ENCODE data around the gene ATOH8.

The ATOH8 gene

GRCh38 chr2:85769983-85770362, 16.2 kb downstream of the ATOH8 start:
- Histone ChIP-seq H3K9ac (ENCODE audit: low read length) (no peak overlapping the region), H3K36me3 (ENCODE audit: insufficient read depth, low read length) (no peaks in the 10 kb centered on the region), H3F3A (ENCODE audit: insufficient read depth, low read length) (no peaks in the 10 kb centered on the region), H4K20me1 (ENCODE audit: insufficient read depth, low read length) (no peaks in the 10 kb centered on the region), H3K27ac (ENCODE audit: low read depth, low read length, poor library complexity, severe bottlenecking) (no peak overlapping the region), H3K4me2 (ENCODE audit: low read length) (no peak overlapping the region), H3K4me3 (ENCODE audit: low read depth, low read length, poor library complexity, severe bottlenecking) (no peak overlapping the region), H3K9me2 (ENCODE audit: low read depth, low read length) (no peaks in the 10 kb centered on the region), H3K9me3 (ENCODE audit: low read length) (no peaks in the 10 kb centered on the region), H3K4me1 (ENCODE audit: insufficient read depth, low read length, severe bottlenecking) (no peaks in the 10 kb centered on the region), H3K27me3 (ENCODE audit: insufficient read depth, low read length) (peaks cover 22% of the 10 kb centered on the region), H2AFZ (ENCODE audit: low read length) (no peak overlapping the region), H3K79me2 (ENCODE audit: insufficient read depth, low read length) (no peaks in the 10 kb centered on the region)
- no peak for TF ChIP-seq EZH2 (IDR thresholded peaks at IDR 0.05; ENCODE audit: borderline replicate concordance, low read length)
- TF ChIP-seq, protein P1, sequence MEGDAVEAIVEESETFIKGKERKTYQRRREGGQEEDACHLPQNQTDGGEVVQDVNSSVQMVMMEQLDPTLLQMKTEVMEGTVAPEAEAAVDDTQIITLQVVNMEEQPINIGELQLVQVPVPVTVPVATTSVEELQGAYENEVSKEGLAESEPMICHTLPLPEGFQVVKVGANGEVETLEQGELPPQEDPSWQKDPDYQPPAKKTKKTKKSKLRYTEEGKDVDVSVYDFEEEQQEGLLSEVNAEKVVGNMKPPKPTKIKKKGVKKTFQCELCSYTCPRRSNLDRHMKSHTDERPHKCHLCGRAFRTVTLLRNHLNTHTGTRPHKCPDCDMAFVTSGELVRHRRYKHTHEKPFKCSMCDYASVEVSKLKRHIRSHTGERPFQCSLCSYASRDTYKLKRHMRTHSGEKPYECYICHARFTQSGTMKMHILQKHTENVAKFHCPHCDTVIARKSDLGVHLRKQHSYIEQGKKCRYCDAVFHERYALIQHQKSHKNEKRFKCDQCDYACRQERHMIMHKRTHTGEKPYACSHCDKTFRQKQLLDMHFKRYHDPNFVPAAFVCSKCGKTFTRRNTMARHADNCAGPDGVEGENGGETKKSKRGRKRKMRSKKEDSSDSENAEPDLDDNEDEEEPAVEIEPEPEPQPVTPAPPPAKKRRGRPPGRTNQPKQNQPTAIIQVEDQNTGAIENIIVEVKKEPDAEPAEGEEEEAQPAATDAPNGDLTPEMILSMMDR (IDR thresholded peaks at IDR 0.05; ENCODE audit: low read length) = 0 out of 2 replicates have a peak, but pooled peaks have one; percentile 3

- Histone ChIP-seq H3K27ac (ENCODE audit: low read depth, low read length, poor library complexity, severe bottlenecking) (no peak overlapping the region), H3K4me3 (ENCODE audit: low read depth, low read length, poor library complexity, severe bottlenecking) (no peak overlapping the region), H4K20me1 (ENCODE audit: insufficient read depth, low read length) (no peaks in the 10 kb centered on the region), H3K9me2 (ENCODE audit: low read depth, low read length) (no peaks in the 10 kb centered on the region), H3K27me3 (ENCODE audit: insufficient read depth, low read length) (peaks cover 20% of the 10 kb centered on the region), H3K4me2 (ENCODE audit: low read length) (no peak overlapping the region), H3K9me3 (ENCODE audit: low read length) (no peaks in the 10 kb centered on the region), H3K36me3 (ENCODE audit: insufficient read depth, low read length) (no peaks in the 10 kb centered on the region), H2AFZ (ENCODE audit: low read length) (no peak overlapping the region), H3K9ac (ENCODE audit: low read length) (no peak overlapping the region), H3F3A (ENCODE audit: insufficient read depth, low read length) (no peaks in the 10 kb centered on the region), H3K4me1 (ENCODE audit: insufficient read depth, low read length, severe bottlenecking) (no peaks in the 10 kb centered on the region), H3K79me2 (ENCODE audit: insufficient read depth, low read length) (no peaks in the 10 kb centered on the region)
- TF ChIP-seq EZH2 (IDR thresholded peaks at IDR 0.05; ENCODE audit: borderline replicate concordance, low read length) = no peak
- TF ChIP-seq, protein P1 (IDR thresholded peaks at IDR 0.05; ENCODE audit: low read length) = no peak
These were observed 16.6 kb downstream of the ATOH8 start for GRCh38 chr2:85770369-85770768.

GRCh38 chr2:85770786-85771409, 17.1 kb downstream of the ATOH8 start:
- Histone ChIP-seq H3K4me3 (ENCODE audit: low read depth, low read length, poor library complexity, severe bottlenecking) (no peak overlapping the region), H3K9me2 (ENCODE audit: low read depth, low read length) (no peaks in the 10 kb centered on the region), H3K79me2 (ENCODE audit: insufficient read depth, low read length) (no peaks in the 10 kb centered on the region), H4K20me1 (ENCODE audit: insufficient read depth, low read length) (no peaks in the 10 kb centered on the region), H3K9ac (ENCODE audit: low read length) (no peak overlapping the region), H3K9me3 (ENCODE audit: low read length) (no peaks in the 10 kb centered on the region), H3K4me1 (ENCODE audit: insufficient read depth, low read length, severe bottlenecking) (no peaks in the 10 kb centered on the region), H3F3A (ENCODE audit: insufficient read depth, low read length) (no peaks in the 10 kb centered on the region), H3K27ac (ENCODE audit: low read depth, low read length, poor library complexity, severe bottlenecking) (no peak overlapping the region), H3K36me3 (ENCODE audit: insufficient read depth, low read length) (no peaks in the 10 kb centered on the region), H2AFZ (ENCODE audit: low read length) (no peak overlapping the region), H3K4me2 (ENCODE audit: low read length) (no peak overlapping the region), H3K27me3 (ENCODE audit: insufficient read depth, low read length) (peaks cover 22% of the 10 kb centered on the region)
- TF ChIP-seq EZH2 (IDR thresholded peaks at IDR 0.05; ENCODE audit: borderline replicate concordance, low read length) = no peak
- TF ChIP-seq, protein P1 (IDR thresholded peaks at IDR 0.05; ENCODE audit: low read length) = no peak

Data from OCI-LY1 (cell line).